ENCODE data around the gene USP5.

DNA sequence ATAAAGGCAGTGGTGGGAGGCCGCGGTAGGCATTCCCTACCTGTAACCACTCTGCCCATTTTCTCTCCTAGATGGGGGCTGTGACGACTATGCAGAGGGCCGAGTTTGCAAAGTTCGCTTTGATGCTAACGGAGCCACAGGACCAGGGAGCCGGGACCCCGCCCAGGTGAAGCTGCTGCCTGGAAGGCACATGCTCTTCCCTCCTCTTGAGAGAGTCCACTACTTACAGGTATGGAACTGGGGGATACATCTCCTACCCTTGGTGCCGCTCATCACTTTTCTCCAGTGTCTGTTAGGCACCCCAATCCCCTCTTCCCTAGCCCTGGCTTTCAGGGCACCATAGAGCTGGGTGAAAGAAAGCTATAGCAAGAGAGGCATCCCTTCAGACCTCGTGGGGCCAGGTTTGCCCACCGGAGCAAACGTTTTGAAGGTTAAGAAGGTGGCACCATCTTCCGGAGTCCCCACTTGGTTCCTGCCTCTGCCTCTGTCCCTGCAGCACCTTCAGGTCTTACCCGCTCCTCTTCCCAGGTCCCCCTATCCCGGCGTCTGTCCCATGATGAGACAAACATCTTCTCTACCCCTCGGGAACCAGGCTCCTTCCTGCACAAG is 25.7 kb upstream of the USP5 start:
- TF ChIP-seq ZFX (IDR thresholded peaks at IDR 0.05) (no peak), CTCF (conservative IDR thresholded peaks at IDR 0.05) (no peak)

Data from C4-2B (cell line).